Neural cell (in vitro differentiated cells): ENCODE measurements around the gene CROCC. TPM values are rescaled to one million over a fixed set of nuclear protein-coding genes. Genes with fewer than 3 reads are reported as not detected.

Source experiments
- H2AFZ ChIP-seq: fragments of 200-600, 300-800 bp; sonication (generic), shearing (Covaris generic); 2 replicates; pipeline ENCODE4 v1.6.0; 2014; ENCODE audit warnings: low read depth, mild to moderate bottlenecking, antibody characterized with exemption, low read length, moderate library complexity
- H3F3A ChIP-seq: fragments of 200-600 bp; shearing (Covaris generic); 2 replicates; pipeline ENCODE4 v1.6.1; 2016; ENCODE audit warnings: mild to moderate bottlenecking, moderate library complexity, mixed read lengths, antibody characterized with exemption, low read length; ENCODE audit not compliant: insufficient read depth, poor library complexity, severe bottlenecking
- H3K27ac ChIP-seq: fragments of 200-600, 300-800 bp; sonication (generic), shearing (Covaris generic); 2 replicates; pipeline ENCODE4 v1.5.1; 2014; ENCODE audit warnings: mild to moderate bottlenecking, low read length, moderate library complexity
- H3K27me3 ChIP-seq: fragments of 300-800, 200-600 bp; sonication (generic), shearing (Covaris generic); 2 replicates; pipeline ENCODE4 v1.6.0; 2014; ENCODE audit warnings: mild to moderate bottlenecking, low read depth, low read length, moderate library complexity; ENCODE audit not compliant: insufficient read depth
- H3K36me3 ChIP-seq: fragments of 300-800, 200-600 bp; sonication (generic), shearing (Covaris generic); 2 replicates; pipeline ENCODE4 v1.5.1; 2014; ENCODE audit warnings: mild to moderate bottlenecking, antibody characterized with exemption, low read length, moderate library complexity; ENCODE audit not compliant: insufficient read depth
- H3K4me2 ChIP-seq: fragments of 300-800, 200-600 bp; sonication (generic), shearing (Covaris generic); 2 replicates; pipeline ENCODE4 v1.6.0; 2014; ENCODE audit warnings: mild to moderate bottlenecking, low read length
- H3K4me3 ChIP-seq: fragments of 300-800, 200-600 bp; sonication (generic), shearing (Covaris generic); 2 replicates; pipeline ENCODE4 v1.5.1; 2014; ENCODE audit warnings: mild to moderate bottlenecking, low read length, moderate library complexity
- H3K79me2 ChIP-seq: fragments of 200-600 bp; shearing (Covaris generic); replicated peaks from 2 replicates; pipeline ENCODE4 v1.6.0; 2014; ENCODE audit warnings: mild to moderate bottlenecking, low read length, moderate library complexity; ENCODE audit not compliant: insufficient read depth
- H3K9ac ChIP-seq: fragments of 300-800, 200-600 bp; sonication (generic), shearing (Covaris generic); 2 replicates; pipeline ENCODE4 v1.6.1; 2016; ENCODE audit warnings: mild to moderate bottlenecking, low read length, mixed read lengths
- H3K9me2 ChIP-seq: fragments of 200-600 bp; shearing (Covaris generic); 2 replicates; pipeline ENCODE4 v1.6.1; 2016; ENCODE audit warnings: mild to moderate bottlenecking, low read length, mixed read lengths; ENCODE audit not compliant: insufficient read depth
- H3K9me3 ChIP-seq: fragments of 200-600, 300-800 bp; sonication (generic), shearing (Covaris generic); 2 replicates; pipeline ENCODE4 v1.6.1; 2016; ENCODE audit warnings: mild to moderate bottlenecking, mixed run types, low read length, moderate library complexity, mixed read lengths
- H4K20me1 ChIP-seq: fragments of 200-600 bp; shearing (Covaris generic); 2 replicates; pipeline ENCODE4 v1.6.1; 2016; ENCODE audit warnings: mild to moderate bottlenecking, mixed run types; ENCODE audit not compliant: insufficient read depth
- EP300 ChIP-seq: fragments of 450-650 bp; conservative IDR thresholded peaks from 2 replicates; pipeline ENCODE4 v1.6.1; 2014; ENCODE audit warnings: antibody characterized with exemption, mild to moderate bottlenecking, moderate library complexity; ENCODE audit not compliant: poor library complexity, severe bottlenecking
- EZH2 ChIP-seq: fragments of 200-600, 300-800 bp; shearing (Covaris generic), sonication (generic); IDR thresholded peaks from 2 replicates; pipeline ENCODE4 v1.6.1; 2014; ENCODE audit warnings: antibody characterized with exemption, low read length, borderline replicate concordance, mild to moderate bottlenecking; ENCODE audit not compliant: insufficient read depth, poor library complexity, severe bottlenecking
- MXI1 ChIP-seq: fragments of 450-650 bp; conservative IDR thresholded peaks from 2 replicates; pipeline ENCODE4 v1.6.1; 2014; ENCODE audit warnings: antibody characterized with exemption, mild to moderate bottlenecking; ENCODE audit not compliant: poor library complexity, severe bottlenecking
- POLR2AphosphoS5 ChIP-seq: IDR thresholded peaks from 2 replicates; pipeline ENCODE4 v1.6.1; 2012
- RAD21 ChIP-seq: fragments of 450-650 bp; conservative IDR thresholded peaks from 2 replicates; pipeline ENCODE4 v1.6.1; 2014; ENCODE audit warnings: antibody characterized with exemption, mild to moderate bottlenecking, moderate library complexity
- SMC3 ChIP-seq: fragments of 450-650 bp; conservative IDR thresholded peaks from 2 replicates; pipeline ENCODE4 v1.6.1; 2014; ENCODE audit warnings: antibody characterized with exemption, mild to moderate bottlenecking, moderate library complexity; ENCODE audit not compliant: poor library complexity
- TAF1 ChIP-seq: IDR thresholded peaks from 2 replicates; pipeline ENCODE4 v1.6.1; 2012; ENCODE audit warnings: low read depth
- polyA plus RNA-seq: library from polyadenylated mRNA; depleted of rRNA; stranded (reverse); fragments of >200 nt; gene quantifications from 2 replicates; pipeline ENCODE4 v1.2.3, GENCODE V29; 2014
- TF ChIP-seq, protein P1 (sequence below): IDR thresholded peaks from 2 replicates; pipeline ENCODE4 v1.6.1; 2012; ENCODE audit warnings: borderline replicate concordance
- TF ChIP-seq, protein P2 (sequence below): fragments of 450-650 bp; IDR thresholded peaks from 2 replicates; pipeline ENCODE4 v1.5.1; 2014; ENCODE audit warnings: antibody characterized with exemption, mild to moderate bottlenecking, moderate library complexity; ENCODE audit not compliant: poor library complexity, severe bottlenecking

Gene CROCC
- polyA plus RNA-seq, 1 donor from 2014 or later, result 26.3 TPM

DNA sequence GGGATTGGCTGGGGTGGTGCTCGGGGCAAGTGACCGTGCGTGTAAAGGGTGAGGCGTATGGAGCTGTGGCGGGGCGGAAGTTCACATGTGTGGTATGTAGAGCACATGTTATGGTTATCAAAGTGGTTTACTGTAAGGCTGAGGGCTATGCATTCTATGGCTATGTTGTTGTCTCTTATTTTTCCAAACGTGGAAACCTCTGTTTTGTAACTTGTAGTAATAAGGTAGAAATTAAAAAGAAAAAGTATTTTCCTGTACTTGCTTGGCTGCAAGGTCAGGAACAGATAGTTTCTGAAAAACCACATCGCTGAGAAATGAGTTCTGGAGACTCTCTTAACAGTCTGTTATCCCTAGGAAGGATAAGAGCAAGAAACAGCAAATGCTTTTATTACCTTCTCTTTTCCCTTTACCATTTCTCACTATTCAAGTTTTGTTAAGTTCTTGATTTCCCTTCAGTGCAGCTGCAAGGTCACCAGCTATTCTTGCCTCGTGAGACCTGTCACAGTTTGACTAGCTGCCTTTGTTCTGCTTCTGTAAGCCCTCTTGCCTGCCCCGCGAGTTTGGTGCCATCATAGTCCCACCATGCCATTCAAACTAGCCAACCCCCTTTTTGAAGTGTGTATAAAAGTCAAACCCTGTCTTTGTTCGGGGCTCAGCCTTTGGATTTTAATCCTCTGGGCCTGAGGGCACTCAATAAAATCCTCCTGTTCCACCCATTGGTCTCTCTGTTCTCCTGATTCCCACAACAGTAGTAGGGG, 16.4 kb upstream of the CROCC start:
- H3K9ac ChIP-seq, result peak overlapping the region; percentile 92
- no peaks in the 10 kb centered on the region for H3K27me3 ChIP-seq
- H4K20me1 ChIP-seq, result no peaks in the 10 kb centered on the region
- H3F3A ChIP-seq, result no peaks in the 10 kb centered on the region
- H3K9me3 ChIP-seq, result no peaks in the 10 kb centered on the region
- H3K79me2 ChIP-seq, result no peaks in the 10 kb centered on the region
- peak overlapping the region; percentile 97 for H2AFZ ChIP-seq
- peak overlapping the region; percentile 100 for H3K27ac ChIP-seq
- H3K4me2 ChIP-seq, result no peak overlapping the region
- H3K36me3 ChIP-seq, result no peaks in the 10 kb centered on the region
- H3K9me2 ChIP-seq, result no peaks in the 10 kb centered on the region
- peak overlapping the region; percentile 70 for H3K4me3 ChIP-seq
- TF ChIP-seq TAF1 (no peak), SMC3 (no peak), MXI1 (peak; percentile 51), EP300 (no peak), EZH2 (no peak), RAD21 (no peak), POLR2AphosphoS5 (peak; percentile 96)
- TF ChIP-seq, protein P1, sequence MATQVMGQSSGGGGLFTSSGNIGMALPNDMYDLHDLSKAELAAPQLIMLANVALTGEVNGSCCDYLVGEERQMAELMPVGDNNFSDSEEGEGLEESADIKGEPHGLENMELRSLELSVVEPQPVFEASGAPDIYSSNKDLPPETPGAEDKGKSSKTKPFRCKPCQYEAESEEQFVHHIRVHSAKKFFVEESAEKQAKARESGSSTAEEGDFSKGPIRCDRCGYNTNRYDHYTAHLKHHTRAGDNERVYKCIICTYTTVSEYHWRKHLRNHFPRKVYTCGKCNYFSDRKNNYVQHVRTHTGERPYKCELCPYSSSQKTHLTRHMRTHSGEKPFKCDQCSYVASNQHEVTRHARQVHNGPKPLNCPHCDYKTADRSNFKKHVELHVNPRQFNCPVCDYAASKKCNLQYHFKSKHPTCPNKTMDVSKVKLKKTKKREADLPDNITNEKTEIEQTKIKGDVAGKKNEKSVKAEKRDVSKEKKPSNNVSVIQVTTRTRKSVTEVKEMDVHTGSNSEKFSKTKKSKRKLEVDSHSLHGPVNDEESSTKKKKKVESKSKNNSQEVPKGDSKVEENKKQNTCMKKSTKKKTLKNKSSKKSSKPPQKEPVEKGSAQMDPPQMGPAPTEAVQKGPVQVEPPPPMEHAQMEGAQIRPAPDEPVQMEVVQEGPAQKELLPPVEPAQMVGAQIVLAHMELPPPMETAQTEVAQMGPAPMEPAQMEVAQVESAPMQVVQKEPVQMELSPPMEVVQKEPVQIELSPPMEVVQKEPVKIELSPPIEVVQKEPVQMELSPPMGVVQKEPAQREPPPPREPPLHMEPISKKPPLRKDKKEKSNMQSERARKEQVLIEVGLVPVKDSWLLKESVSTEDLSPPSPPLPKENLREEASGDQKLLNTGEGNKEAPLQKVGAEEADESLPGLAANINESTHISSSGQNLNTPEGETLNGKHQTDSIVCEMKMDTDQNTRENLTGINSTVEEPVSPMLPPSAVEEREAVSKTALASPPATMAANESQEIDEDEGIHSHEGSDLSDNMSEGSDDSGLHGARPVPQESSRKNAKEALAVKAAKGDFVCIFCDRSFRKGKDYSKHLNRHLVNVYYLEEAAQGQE, result no peak
- TF ChIP-seq, protein P2, sequence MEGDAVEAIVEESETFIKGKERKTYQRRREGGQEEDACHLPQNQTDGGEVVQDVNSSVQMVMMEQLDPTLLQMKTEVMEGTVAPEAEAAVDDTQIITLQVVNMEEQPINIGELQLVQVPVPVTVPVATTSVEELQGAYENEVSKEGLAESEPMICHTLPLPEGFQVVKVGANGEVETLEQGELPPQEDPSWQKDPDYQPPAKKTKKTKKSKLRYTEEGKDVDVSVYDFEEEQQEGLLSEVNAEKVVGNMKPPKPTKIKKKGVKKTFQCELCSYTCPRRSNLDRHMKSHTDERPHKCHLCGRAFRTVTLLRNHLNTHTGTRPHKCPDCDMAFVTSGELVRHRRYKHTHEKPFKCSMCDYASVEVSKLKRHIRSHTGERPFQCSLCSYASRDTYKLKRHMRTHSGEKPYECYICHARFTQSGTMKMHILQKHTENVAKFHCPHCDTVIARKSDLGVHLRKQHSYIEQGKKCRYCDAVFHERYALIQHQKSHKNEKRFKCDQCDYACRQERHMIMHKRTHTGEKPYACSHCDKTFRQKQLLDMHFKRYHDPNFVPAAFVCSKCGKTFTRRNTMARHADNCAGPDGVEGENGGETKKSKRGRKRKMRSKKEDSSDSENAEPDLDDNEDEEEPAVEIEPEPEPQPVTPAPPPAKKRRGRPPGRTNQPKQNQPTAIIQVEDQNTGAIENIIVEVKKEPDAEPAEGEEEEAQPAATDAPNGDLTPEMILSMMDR, result no peak

DNA sequence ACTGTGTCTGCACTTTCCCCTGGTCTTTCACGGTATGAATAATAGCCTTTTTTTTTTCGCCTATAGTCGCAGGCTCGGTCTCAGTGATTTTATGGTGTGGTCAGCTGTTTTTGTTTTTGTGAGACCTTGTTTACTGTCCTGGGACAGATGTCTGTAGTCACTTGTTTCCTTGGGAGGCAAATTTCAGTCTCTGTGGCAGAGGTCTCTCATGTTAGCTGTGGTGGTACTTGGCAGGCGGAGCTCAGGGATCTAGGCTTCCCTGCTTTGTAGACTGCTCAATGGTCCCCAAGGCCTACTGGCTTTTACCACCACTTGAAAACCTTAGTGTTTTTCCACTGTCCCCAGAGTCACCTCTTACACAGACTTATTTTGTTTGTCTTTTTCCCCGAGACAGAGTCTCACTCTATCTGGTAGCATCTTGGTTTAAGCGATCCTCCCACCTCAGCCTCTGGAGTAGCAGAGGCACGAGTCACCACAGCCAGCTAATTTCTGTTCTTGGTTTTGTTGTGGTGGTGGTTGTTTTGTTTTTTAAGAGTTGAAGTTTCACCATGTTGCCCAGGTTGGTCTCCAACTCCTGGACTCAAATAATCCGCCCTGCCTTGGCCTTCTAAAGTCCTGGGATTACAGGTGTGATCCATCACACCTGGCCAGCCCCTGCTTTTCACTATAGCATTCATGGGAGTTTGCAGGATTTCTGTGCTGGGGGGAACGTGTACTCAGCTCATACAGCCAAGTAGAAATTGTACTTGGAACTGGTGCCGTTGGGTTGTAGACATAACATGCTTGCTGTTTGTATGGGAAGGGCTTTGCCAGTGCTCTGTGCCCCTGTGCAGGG, 15.6 kb upstream of the CROCC start:
- Histone ChIP-seq H3K9me3 (no peaks in the 10 kb centered on the region), H3F3A (no peaks in the 10 kb centered on the region), H3K9ac (peak overlapping the region; percentile 92), H3K4me2 (no peak overlapping the region), H3K4me3 (peak overlapping the region; percentile 70), H2AFZ (no peak overlapping the region), H3K27ac (peak overlapping the region; percentile 100), H3K27me3 (no peaks in the 10 kb centered on the region), H4K20me1 (no peaks in the 10 kb centered on the region), H3K9me2 (no peaks in the 10 kb centered on the region), H3K79me2 (no peaks in the 10 kb centered on the region), H3K36me3 (no peaks in the 10 kb centered on the region)
- no peak for TF ChIP-seq TAF1
- no peak for TF ChIP-seq EP300
- no peak for TF ChIP-seq RAD21
- TF ChIP-seq, protein P2, result no peak
- TF ChIP-seq POLR2AphosphoS5, result no peak
- TF ChIP-seq SMC3, result no peak
- TF ChIP-seq EZH2, result no peak
- no peak for TF ChIP-seq MXI1
- TF ChIP-seq, protein P1, result no peak
